ENCODE data around the gene PRDM16. TPM values are rescaled to one million over a fixed set of nuclear protein-coding genes. Genes with fewer than 3 reads are reported as not detected.

PRDM16 gene
- total and polyA plus RNA-seq, 2 experiments from 2014 or later = 0.14 to 0.16 TPM

GRCh38 chr1:3473381-3473844 is 404.4 kb downstream of the PRDM16 start:
- Histone ChIP-seq H3K9me2 (ENCODE audit: insufficient read depth) (no peaks in the 10 kb centered on the region), H3K4me2 (no peak overlapping the region), H2AFZ (no peak overlapping the region), H3K27me3 (ENCODE audit: insufficient read depth) (no peaks in the 10 kb centered on the region), H3K4me3 (no peak overlapping the region), H3K36me3 (ENCODE audit: insufficient read depth) (no peaks in the 10 kb centered on the region), H4K20me1 (replicated peaks; ENCODE audit: insufficient read depth) (no peaks in the 10 kb centered on the region), H3K79me2 (replicated peaks; ENCODE audit: insufficient read depth) (no peaks in the 10 kb centered on the region), H3K4me1 (ENCODE audit: insufficient read depth) (peaks cover 7% of the 10 kb centered on the region; the same call in 1 of the 2 replicates), H3F3A (replicated peaks; ENCODE audit: low read depth) (no peaks in the 10 kb centered on the region), H3K27ac (ENCODE audit: low read depth) (no peak overlapping the region)
- H3K36me3 Mint-ChIP-seq (ENCODE audit: low read depth) = peaks cover 14% of the 10 kb centered on the region
- peaks cover 3% of the 10 kb centered on the region for H3K27me3 Mint-ChIP-seq (ENCODE audit: insufficient read depth, low read depth, poor library complexity)
- DNase-seq (ENCODE audit: low spot score) (no peak), ATAC-seq (no peak)
- H3K4me3 Mint-ChIP-seq = no peak overlapping the region; the same call in 2 of the 3 replicates
- H3K27ac Mint-ChIP-seq = no peak overlapping the region
- H3K4me1 Mint-ChIP-seq = peaks cover 16% of the 10 kb centered on the region
- TF ChIP-seq CTCF (conservative IDR thresholded peaks at IDR 0.05; ENCODE audit: low read depth in 2 of 2) = no peak
- TF ChIP-seq EZH2phosphoT487 (IDR thresholded peaks at IDR 0.05; ENCODE audit: unreplicated experiment) = no peak
- TF ChIP-seq NANOG (IDR thresholded peaks at IDR 0.05; ENCODE audit: borderline replicate concordance) = no peak
- TF ChIP-seq ZNF331 (CRISPR knock-in tag; IDR thresholded peaks at IDR 0.05; ENCODE audit: low read depth) = no peak
- no peak for TF ChIP-seq JUNB (IDR thresholded peaks at IDR 0.05; ENCODE audit: unreplicated experiment)
- no peak for TF ChIP-seq STAT1 (IDR thresholded peaks at IDR 0.05; ENCODE audit: unreplicated experiment)
- TF ChIP-seq CREB1 (CRISPR knock-in tag; IDR thresholded peaks at IDR 0.05; ENCODE audit: low read depth) = no peak
- no peak for TF ChIP-seq ZNF114 (CRISPR knock-in tag; IDR thresholded peaks at IDR 0.05)
- TF ChIP-seq POLR2AphosphoS5 (IDR thresholded peaks at IDR 0.05; ENCODE audit: low read depth) = no peak
- no peak for TF ChIP-seq EZH2 (IDR thresholded peaks at IDR 0.05; ENCODE audit: low read depth, unreplicated experiment)
- TF ChIP-seq ETS1 (IDR thresholded peaks at IDR 0.05) = no peak
- no peak for TF ChIP-seq REST (IDR thresholded peaks at IDR 0.05; ENCODE audit: unreplicated experiment)
- no peaks in the 10 kb centered on the region for H3K9me3 Mint-ChIP-seq

Measured in GM23338 (cell line).